ENCODE measurements around the gene EPB41L4A.

DNA sequence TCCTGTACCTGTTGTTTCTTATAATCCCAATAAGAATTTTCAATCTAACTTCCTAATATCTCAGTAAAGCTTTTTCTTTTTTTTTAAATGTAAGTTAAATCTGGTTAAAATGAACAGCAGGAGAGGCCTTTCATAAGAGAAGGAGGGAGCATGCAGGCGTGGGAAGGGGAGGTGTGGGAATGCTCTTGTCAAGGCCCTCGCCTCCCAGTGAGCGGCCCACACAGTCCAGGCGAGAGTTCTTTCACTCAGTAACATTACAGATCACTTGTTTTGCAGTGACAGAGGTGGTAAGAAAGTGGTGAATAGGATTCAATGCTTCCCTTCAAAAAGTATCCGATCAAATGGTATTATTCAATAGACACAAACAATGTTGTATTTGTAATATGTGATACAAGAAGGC, 125.0 kb downstream of the EPB41L4A start:
- TF ChIP-seq, protein P1, sequence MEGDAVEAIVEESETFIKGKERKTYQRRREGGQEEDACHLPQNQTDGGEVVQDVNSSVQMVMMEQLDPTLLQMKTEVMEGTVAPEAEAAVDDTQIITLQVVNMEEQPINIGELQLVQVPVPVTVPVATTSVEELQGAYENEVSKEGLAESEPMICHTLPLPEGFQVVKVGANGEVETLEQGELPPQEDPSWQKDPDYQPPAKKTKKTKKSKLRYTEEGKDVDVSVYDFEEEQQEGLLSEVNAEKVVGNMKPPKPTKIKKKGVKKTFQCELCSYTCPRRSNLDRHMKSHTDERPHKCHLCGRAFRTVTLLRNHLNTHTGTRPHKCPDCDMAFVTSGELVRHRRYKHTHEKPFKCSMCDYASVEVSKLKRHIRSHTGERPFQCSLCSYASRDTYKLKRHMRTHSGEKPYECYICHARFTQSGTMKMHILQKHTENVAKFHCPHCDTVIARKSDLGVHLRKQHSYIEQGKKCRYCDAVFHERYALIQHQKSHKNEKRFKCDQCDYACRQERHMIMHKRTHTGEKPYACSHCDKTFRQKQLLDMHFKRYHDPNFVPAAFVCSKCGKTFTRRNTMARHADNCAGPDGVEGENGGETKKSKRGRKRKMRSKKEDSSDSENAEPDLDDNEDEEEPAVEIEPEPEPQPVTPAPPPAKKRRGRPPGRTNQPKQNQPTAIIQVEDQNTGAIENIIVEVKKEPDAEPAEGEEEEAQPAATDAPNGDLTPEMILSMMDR (IDR thresholded peaks at IDR 0.05): no peak
- TF ChIP-seq ZFX (IDR thresholded peaks at IDR 0.05; ENCODE audit: borderline replicate concordance): no peak
